C1 segment of cervical spinal cord (tissue), 14 donors: Measurements from ENCODE around the gene IRGQ.
"Not testable (repeated sequence)": the region's sequence is repeated elsewhere in the genome, so short reads cannot be mapped to it uniquely, and the experiment has no call there.

Source experiments
- DNase-seq, 14 donors: peaks; one replicate each; lab custom pipeline; 2025; lab: John Stamatoyannopoulos, UW

IRGQ gene

DNA sequence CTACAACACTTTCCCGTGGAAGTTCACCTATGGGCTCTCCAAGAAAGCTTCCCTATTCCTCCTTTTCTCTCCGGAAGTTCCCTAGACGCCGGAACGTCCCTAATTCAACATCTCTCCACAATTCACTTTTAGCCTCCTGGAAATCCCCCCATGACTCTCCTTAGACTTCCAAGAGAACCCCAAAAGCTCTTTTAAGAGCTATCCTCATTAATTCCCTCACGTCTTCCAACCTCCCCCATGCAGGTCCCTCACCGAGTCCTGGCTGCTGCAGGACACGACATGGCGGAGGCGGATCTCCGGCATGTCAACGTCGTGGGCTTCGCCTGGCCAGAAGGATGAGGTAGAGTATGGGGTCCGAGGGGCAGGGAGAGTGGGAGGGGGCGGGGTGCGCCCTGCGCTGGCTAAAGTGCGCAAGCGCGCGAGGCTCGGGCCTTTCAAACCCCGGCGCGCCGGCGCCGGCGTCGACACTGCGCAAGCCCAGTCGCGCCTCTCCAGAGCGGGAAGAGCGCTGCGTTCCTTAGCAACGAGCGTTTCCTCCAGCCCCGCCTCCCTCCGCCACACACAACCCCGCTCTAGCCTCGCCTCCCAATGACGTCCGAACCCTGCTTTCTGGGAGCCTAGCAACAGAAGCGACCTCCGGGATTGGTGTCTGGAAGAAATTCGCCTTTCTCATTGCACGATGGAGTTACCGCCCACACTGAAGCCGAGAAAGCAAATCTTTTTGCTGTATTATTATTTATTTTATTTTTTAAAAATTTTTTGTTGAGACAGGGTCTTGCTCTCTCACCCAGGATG lies 20.6 kb downstream of the IRGQ start, which contains the start of the genes PINLYP and XRCC1:
TSS of gene PINLYP (plus strand) at position 646 of the 795 bp plus-strand sequence. CDS start 1,391 bp downstream, outside the sequence.
TSS of gene XRCC1 (minus strand) at position 372 of the 795 bp plus-strand sequence. CDS start at position 303, 69 bp downstream.
- peak; percentile 53 to 97 (median 90) for DNase-seq

DNA sequence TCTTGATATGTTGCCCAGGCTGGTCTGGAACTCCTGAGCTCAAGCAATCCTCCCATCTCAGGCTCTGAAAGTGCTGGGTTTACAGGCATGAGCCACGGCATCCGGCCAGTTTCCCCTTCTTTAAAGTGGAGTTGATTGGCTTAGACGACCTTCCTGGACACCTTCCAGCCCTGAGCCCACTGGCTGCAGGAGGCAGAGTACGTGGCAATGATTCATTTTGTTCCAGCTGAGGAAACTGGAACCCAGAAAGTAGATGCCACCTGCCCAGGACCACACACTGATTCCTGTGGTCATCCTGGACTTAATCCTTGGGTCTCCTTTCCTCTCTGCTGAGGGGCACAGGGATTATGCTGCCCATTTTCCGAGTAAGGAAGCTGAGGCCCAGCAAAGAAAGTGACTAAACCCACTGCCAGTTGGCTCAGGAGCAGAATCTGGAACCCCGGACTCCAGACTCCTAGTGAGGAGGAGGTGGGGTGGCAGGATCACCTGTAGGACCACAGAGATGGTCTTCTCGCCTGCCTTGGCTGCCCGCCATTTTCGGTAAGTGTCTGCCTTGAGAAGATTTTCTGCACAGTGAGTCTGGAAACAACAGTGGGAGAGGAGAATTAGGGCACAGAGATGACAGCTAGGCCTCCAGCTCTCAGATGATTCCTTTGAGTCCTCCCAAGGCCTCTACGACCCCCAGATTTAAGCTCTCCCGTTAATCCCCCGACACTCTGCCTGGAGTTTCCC lies 21.3 kb downstream of the IRGQ start:
- DNase-seq: no peak

DNA sequence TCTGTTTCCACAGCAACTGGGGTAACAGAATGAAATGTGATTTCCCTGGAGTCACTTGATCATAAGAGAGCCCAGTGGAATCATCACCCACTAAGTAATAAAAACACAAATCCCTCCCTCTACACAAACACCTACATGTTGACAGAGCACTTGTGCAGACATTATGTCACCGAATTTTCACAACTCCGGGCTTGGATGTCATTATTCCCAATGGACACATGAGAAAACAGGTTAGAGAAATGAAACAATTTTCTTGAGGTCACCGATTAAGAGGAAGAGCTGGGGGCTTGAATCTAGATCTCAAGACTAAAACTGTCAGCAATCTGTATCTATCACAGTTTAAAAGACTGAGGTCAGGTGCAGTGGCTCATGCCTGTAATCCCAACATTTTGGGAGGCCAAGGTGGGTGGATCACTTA lies 23.8 kb downstream of the IRGQ start:
- DNase-seq: no peak

DNA sequence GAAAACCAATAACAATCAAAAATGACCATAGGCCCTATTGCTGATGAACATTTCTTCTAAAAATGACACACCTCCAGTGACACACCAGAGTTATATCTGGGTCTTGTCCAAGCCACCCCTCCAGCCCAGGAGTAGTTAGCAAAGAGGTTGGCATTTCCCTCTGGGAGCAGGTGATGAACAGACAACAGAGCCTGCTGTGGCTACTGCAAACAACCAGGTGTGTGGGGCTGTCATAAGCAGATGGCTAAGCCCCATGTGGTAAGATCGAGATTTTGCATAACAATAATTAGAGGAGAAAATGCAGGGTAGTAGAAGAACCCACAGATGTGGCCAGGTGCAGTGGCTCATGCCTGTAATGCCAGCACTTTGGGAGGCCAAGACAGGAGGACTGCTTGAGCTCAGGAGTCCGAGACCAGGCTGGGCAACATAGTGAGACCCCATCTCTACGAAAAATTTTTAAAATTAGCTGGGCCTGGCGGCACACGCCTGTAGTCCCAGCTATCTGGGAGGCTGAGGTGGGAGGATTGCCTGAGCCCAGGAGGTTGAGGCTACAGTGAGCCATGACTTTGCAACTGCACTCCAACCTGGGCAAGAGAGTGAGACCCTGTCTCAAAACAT lies 25.7 kb downstream of the IRGQ start:
- no peak for DNase-seq

DNA sequence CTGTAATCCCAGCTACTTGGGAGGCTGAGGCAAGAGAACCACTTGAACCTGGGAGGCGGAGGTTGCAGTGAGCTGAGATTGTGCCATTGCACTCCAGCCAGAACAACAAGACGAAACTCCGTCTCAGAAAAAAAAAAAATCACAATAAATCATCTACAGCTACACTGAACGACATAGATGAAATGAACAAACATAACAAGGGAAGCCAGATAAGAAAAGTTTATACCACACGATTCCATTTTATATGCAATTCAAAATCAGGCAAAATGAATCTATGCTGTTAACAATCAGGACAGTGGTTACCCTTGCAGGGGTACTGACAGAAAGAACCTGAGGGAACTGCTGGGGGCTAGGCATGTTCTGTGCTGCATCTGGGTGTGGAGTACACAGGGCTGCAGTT lies 26.3 kb downstream of the IRGQ start:
- DNase-seq: no peak

DNA sequence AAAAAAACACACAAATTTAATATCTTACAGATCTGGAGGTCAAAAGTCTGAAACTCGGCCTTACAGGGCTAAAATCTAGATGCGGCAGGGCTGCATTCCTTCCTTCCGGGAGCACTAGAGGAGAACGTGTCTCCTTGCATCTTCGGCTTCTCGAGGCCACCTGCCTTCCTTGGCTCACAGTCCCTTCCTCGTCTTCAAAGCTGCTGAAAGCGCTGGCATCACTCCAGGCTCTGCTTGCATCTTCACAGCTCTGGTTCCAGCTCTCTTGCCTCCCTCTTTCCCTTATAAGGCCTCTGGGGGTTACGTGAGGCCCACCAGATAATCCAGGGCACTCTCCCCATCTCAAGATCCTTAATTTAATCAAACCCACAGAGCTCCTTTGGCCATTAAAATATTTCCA lies 31.1 kb downstream of the IRGQ start:
- DNase-seq: peak in 1 of 14 donors; percentile 67

DNA sequence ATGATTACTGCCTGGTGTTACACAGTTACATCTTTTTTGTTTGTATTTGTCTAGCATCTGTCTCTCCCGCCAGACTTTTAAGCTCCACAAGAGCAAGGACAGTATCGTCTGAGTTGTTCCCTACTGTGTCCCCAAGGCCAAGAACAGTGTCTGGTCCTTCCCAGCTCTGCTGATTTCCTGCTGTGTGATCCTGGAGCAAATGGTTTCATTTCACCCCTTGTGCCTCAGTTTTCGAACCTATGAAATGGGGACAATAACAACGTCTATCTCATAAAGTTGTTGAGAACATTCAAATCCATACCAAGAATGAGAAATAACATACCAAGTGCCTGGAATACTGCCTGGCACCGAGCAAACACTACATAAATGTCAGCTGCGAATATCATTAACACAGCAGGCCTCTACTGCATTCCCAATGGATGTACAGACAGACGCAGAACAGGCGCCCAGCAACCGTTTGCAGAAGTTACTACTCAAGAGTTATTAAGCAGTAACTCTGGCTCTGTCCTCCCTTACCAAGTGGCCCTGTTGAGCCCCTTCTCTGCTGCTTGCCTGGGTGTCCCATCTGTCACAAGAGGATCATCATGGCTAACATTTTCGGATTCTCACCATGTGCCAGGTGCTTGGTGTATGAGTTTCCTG lies 32.0 kb downstream of the IRGQ start:
- no peak for DNase-seq

DNA sequence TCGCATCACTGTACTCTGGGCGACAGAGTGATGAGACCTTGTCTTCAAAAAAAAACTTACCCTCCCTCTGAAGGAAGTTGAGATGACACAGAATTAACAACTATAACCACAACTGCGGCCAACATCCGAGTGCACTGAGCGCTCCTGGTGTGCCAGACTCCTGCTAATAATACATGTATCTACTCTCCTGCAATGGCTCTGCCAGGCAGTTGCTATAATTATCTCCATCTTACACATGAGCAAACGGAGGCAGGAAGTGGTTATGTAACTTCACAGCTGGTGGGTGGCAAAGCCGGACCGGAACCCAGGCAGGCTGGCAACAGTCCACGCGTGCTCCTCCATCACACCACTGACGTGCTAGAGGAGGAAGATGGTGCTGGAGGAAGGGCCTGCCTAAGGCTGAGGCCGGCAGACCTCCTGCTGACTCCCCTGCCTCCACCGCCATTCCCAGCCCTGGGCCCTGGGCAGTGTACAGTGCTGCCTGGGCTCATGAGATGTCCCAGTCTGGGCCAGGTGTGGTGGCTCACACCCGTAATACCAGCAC lies 33.2 kb downstream of the IRGQ start:
- peak in 10 of 14 donors; percentile 1 to 91 (median 41) for DNase-seq

DNA sequence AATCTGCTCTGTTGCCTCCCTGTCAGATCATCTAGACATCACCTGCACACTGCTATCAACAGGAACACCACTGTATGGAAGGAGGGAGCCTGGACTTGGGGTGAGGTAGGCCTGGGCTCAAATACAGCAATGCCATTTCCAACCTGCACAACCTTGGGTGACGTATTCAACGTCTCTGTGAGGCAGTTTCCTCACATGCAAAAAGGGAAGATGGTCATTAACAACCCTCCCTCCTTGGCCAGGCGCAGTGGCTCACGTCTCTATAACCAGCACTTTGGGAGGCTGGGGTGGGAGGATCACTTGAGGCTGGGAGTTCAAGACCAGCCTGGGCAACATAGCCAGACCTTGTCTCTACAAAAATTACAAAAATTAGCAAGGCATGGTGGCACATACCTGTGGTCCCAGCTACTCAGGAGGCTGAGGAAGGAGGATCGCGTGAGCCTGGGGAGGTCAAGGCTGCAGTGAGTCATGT lies 33.7 kb downstream of the IRGQ start:
- no peak for DNase-seq

DNA sequence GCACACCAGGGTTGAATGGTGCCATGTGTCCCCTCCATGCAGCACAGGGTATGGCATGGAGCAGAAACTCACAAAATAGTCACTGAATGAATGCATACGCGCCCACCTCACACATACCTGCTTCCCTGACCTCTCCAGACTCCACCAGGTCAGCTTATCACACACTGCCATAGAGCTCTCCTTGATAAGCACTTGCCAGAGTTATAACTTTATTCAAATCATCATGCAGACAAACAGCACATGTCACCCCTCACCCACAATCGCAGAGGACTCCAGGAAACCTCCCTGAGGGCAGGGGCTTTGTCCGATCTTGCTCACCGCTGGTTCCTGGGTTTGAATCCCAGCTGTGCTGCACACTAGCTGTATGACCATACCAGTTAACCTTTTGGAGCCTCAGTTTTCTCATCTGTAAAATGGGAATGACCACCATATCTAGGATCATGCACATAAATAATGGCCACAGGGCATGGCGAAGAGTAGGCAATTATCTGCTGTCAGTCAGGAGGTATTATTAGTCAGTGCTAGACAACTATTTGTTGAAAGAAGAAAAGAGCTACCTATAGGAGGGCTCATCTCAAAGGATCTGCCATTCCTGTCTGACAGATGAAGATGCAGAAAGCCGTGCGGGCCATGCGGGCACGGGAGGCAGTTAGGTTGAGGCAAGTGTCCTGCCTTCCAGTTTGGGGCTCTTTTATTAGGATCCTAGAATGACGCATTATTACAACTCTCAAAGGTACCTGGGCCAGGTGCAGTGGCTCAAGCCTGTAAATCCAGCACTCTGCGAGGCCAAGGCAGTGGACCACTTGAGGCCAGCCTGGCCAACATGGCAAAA lies 34.6 kb downstream of the IRGQ start:
- no peak for DNase-seq

DNA sequence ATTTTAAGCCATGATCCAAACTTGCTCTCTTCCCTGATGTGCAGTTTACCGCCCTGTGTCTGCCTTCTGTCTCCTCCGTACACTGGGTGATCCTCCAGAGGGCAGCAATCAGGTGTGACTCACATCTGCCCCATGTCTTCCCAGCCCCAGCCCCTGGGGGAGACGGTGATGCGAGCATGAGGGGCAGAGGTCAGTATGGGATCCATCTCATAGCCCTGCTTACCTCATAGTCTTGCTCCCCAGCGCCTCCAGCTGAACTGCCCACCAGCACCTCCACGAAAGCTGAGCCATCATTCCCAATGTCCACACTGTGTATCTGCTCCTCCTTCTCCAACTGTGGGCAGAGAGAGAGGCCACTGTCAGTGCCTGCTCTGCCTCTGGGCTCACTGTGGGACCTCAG lies 35.2 kb downstream of the IRGQ start:
- DNase-seq: no peak

DNA sequence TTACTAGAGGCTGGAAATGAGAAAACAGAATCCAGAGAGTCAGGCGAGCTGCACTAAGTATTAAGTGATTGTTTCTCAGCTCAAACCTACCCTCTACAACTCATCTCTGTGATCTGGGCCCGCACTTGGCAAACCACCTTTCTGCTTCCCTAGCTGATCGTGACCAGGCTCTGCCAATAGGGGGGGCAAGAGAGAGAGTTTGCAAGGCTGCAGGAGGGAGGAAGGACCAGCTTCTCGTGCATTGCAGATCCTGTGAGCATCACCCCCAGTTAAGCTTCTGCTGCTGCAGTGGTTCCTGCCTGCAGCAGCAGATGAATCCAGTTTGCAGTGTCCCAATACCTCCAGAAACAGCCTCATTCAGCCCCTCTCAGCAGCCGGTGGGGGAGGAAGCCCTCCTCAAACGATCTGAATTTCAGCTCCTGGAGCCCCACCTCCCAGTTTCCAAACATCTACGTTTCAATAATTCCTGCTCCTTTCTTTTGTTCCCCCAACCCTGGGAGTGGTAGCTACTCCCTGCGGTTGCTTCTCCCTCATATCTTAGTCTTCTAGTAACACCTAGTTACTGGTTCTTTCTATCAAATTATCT lies 40.7 kb downstream of the IRGQ start:
- peak in 12 of 14 donors; percentile 4 to 81 (median 33) for DNase-seq

DNA sequence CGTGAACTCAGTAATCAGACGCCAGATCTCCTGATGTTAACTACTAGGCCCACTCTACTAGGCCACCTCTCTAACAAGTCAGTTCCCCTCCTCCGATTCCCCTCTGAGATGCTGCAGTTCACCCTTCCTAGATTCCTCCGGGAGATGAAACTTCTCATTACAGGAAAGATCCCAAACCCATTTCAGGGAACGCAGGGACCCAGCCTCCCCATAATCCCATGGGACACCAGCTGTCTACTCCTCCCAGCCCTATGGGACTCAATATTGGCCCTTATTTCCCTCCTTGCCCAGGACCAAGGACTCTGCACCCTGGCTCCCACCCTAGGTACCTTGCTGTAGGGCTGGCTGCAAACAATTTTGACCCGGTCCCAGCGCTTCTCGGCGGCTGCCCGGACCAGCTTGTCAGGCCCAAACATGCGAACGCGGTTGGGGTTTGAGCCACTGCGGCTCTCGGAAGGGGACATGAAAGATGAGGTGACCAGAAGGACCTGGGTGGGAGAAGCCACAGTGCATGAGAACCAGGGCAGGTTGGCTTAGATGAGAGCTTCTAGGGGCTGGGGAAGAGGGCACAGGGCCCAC lies 41.5 kb downstream of the IRGQ start:
- DNase-seq: no peak

DNA sequence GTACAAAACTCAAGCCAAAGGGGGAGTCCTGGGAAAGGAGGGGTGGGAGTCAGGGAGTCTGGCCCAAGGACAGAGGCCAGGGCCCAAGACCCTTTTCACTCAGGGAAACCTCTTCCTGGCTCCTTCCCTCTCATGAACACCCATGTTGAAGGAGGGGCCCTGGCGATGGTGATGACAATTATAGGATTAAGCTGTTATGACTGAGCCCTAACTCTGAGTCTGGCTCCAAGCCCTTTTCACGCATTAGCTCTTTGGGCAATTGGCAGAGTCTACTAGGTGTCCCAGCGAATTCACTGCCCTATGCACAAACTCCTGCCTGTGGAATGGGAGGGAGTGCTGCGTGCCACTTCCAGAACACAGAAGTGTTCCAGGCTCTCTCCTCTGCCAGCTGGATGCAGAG lies 42.3 kb downstream of the IRGQ start:
- no peak for DNase-seq

DNA sequence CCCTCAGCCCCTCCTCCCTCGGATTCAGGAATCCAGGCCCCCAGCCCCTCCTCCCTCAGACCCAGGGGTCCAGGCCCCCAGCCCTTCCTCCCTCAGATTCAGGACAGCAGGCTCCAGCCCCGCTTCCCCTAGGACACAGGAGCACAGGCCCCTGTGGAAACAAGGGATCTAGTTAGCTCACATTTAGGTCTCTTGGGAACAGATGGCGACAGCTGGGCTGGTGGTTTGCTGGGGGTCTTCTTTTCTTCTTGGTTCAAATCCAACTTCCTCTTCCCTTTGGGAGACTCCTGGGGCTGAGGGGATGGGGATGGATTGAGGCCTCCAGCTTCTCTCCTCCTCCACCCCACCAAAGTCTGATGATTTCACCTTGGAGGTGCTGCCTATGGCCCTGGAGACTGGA lies 43.3 kb downstream of the IRGQ start:
- no peak for DNase-seq

DNA sequence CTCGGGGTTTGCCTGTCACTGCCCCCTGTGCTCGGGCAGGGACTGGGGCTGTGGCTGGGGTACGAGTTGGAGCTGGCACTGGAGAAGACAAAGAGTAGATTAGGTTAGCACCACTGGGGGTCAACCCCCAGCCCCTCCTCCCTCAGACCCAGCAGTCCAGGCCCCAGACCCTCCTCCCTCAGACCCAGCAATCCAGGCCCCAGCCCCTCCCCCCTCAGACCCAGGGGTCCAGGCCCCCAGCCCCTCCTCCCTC lies 43.8 kb downstream of the IRGQ start:
- no peak for DNase-seq

DNA sequence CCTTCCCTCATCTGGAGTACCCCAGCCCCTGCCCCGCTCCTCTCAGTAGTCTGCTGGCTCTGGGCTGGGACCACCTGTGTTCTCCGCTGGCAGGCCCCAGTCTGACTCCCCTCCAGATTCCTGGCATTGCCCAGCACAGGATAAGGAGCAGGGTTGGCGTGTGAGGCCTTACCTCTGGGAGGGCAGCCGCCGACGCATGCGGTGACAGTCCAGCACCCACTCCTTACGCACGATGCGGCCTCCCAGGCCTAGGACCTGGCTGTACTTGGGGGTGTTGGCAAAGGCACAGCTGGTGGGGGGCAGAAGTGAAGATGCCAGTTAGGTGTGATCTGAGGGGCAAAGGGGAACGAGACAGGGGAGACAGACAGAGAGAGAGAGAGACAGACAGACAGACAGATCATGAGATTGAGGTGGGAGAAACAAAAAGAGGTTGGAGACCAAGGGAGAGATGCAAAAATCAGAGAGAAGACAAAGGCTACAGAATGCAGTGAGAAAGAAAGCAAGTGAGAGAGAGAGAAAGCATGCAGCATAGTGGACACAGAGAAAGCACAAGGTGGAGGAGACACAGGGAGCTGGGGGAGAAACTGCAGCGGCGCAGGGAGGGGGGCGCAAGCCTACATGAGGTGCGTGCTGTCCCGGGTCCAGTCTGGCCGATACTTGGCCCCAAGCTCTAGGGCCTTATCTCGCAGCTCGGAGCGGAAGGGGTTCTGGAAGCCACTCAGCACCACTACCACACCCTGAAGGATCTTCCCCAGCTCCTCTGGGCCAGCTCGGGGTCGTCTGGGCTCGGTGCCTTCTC lies 44.3 kb downstream of the IRGQ start:
- no peak for DNase-seq

DNA sequence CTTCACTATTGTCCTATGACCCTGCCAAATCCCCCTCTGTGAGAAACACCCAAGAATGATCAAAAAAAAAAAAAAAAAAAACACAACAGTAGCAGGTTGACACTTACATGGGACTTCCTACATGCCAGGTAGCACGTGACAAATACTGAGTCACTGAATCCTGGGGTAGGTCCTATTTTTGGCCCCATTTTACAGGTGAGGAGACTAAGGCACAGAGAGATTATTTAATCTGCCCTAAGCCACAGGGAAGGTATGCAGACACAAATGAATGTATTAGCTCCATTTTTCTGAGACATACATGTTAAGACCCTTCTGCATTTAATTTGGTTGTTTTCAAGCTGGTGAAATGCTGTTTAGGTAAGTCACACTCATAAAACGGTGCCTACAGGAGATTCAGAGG lies 47.2 kb downstream of the IRGQ start:
- DNase-seq: no peak

DNA sequence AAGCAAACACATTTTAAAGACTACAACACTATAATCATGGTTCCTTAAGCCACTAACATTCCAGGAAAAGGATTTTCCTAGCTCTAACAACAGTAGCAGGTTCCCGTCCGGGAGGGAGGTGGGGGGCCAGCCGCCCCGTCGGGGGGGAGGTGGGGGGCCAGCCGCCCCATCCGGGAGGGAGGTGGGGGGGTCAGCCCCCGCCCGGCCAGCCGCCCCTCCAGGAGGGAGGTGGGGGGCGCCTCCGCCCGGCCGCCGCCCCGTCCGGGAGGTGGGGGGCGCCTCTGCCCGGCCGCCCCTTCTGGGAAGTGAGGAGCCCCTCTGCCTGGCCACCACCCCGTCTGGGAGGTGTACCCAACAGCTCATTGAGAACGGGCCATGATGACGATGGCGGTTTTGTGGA lies 48.0 kb downstream of the IRGQ start:
- DNase-seq: not testable (repeated sequence)
